ENCODE measurements around the gene HERC2. TPM values are rescaled to one million over a fixed set of nuclear protein-coding genes. Genes with fewer than 3 reads are reported as not detected.
A peak's percentile ranks its signal among the peaks of the same experiment; 100 is the strongest.

The HERC2 gene
- total and polyA plus RNA-seq, 2 of the 8 experiments (the other 6 are each of a cell fraction or from before 2014, with no cell fraction given) = 83.0 to 88.7 TPM

DNA sequence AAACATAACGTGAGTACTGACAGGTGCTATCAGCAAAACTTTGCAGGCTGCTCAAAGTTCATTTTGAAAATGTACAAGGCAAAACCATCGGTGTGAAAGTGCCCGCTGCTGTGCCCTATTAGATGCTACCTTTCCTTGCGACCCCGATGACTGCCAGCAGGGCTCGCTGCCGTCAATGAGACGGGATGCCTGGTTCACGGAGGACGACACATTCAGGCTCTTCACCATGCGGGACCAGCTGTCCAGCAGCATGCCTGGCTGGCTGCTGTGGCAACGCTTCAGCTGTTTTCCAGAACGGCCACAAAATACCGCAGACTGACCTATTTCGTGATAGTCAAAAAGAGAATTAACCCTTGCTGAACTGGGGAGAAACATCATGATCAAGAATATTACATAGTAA is 130.1 kb downstream of the HERC2 start:
- DNase-seq (ENCODE audit: low read depth in 1 of 2, low spot score in 2 of 2) = no peak
- no peak overlapping the region for H3K18ac ChIP-seq (ENCODE audit: extremely low read depth, low read length)
- H3K27ac ChIP-seq (ENCODE audit: low read depth, low read length) = no peak overlapping the region
- H3K56ac ChIP-seq (replicated peaks; ENCODE audit: insufficient read length, low read depth, low read length) = no peak overlapping the region
- H4K20me1 ChIP-seq (replicated peaks in 1 of 2; ENCODE audit: control insufficient read depth in 1 of 2, insufficient read depth in 2 of 2, low read length in 2 of 2) = peaks cover 0 to 5% of the 10 kb centered on the region in 2 experiments
- H2BK5ac ChIP-seq (ENCODE audit: low read depth, low read length) = no peak overlapping the region
- H3K14ac ChIP-seq (ENCODE audit: insufficient read length) = no peak overlapping the region
- FAIRE-seq = no peak
- no peaks in the 10 kb centered on the region for H3K27me3 ChIP-seq (replicated peaks in 1 of 4; ENCODE audit: control insufficient read depth in 3 of 4, extremely low read depth in 1 of 4, insufficient read depth in 3 of 4, low read length in 3 of 4)
- H2AFZ ChIP-seq (ENCODE audit: low read length) = no peak overlapping the region
- H3K9me3 ChIP-seq (ENCODE audit: insufficient read depth in 2 of 2, low read depth in 1 of 2, low read length in 1 of 2) = no peaks in the 10 kb centered on the region
- no peak overlapping the region for H3K23ac ChIP-seq (ENCODE audit: insufficient read length)
- no peaks in the 10 kb centered on the region for H3K4me1 ChIP-seq (replicated peaks in 1 of 4; ENCODE audit: control insufficient read depth in 3 of 4, insufficient read depth in 4 of 4, low read length in 3 of 4)
- CTCF ChIA-PET (ENCODE audit: partially characterized antibody) = interaction anchor here (1.0 kb wide), 1 partner anchor 13 kb away, joined by 3 read pairs; no protein-coding TSS in a partner anchor
- 94% methylated on average over 15 of the region's 15 CpGs; no CpG with 5 or more reads in 1 of the 2 experiments for WGBS, 2 experiments (ENCODE audit: extremely low coverage in 1 of 2, insufficient coverage in 1 of 2, insufficient read length in 1 of 2, insufficient replicate concordance in 2 of 2, low coverage in 1 of 2, low lambda C conversion rate in 2 of 2, missing lambda C conversion rate in 1 of 2)
- peaks cover 10 to 31% (median 26%) of the 10 kb centered on the region in 4 experiments for H3K36me3 ChIP-seq (ENCODE audit: control insufficient read depth in 2 of 4, insufficient read depth in 4 of 4, low read length in 3 of 4)
- no peak overlapping the region for H2BK12ac ChIP-seq (ENCODE audit: low read depth, low read length)
- POLR2A ChIA-PET (ENCODE audit: partially characterized antibody) = no interaction called here
- no peak overlapping the region for H3K4me3 ChIP-seq (ENCODE audit: extremely low read depth in 1 of 4, insufficient read depth in 2 of 4, low read depth in 3 of 4, low read length in 4 of 4)
- no peaks in the 10 kb centered on the region for H3K79me2 ChIP-seq (ENCODE audit: control insufficient read depth in 1 of 2, insufficient read depth in 2 of 2, low read length in 2 of 2)
- H4K91ac ChIP-seq (replicated peaks; ENCODE audit: insufficient read length, low read length) = no peak overlapping the region
- TF ChIP-seq RAD21 (IDR thresholded peaks at IDR 0.05 in 1 of 2, conservative IDR thresholded peaks at IDR 0.05 in 1 of 2; ENCODE audit: low read depth in 2 of 2, low read length in 2 of 2) = peak; percentile 36 to 37
- 0 out of 4 replicates have a peak, but pooled peaks of 1 of the 2 experiments have one; percentile 47 for TF ChIP-seq SIN3A (conservative IDR thresholded peaks at IDR 0.05 in 1 of 2, IDR thresholded peaks at IDR 0.05 in 1 of 2; ENCODE audit: low read depth in 1 of 2, low read length in 2 of 2)
- TF ChIP-seq SIX5 (IDR thresholded peaks at IDR 0.05; ENCODE audit: low read depth, low read length) = no peak
- TF ChIP-seq, protein P1, sequence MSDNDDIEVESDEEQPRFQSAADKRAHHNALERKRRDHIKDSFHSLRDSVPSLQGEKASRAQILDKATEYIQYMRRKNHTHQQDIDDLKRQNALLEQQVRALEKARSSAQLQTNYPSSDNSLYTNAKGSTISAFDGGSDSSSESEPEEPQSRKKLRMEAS (IDR thresholded peaks at IDR 0.05) = peak; percentile 21; the same call in 1 of the 2 replicates
- TF ChIP-seq SAP30 (IDR thresholded peaks at IDR 0.05; ENCODE audit: insufficient read depth, insufficient replicate concordance, low read length) = no peak
- no peak for TF ChIP-seq SP2 (IDR thresholded peaks at IDR 0.05; ENCODE audit: low read length)
- TF ChIP-seq, protein P2, sequence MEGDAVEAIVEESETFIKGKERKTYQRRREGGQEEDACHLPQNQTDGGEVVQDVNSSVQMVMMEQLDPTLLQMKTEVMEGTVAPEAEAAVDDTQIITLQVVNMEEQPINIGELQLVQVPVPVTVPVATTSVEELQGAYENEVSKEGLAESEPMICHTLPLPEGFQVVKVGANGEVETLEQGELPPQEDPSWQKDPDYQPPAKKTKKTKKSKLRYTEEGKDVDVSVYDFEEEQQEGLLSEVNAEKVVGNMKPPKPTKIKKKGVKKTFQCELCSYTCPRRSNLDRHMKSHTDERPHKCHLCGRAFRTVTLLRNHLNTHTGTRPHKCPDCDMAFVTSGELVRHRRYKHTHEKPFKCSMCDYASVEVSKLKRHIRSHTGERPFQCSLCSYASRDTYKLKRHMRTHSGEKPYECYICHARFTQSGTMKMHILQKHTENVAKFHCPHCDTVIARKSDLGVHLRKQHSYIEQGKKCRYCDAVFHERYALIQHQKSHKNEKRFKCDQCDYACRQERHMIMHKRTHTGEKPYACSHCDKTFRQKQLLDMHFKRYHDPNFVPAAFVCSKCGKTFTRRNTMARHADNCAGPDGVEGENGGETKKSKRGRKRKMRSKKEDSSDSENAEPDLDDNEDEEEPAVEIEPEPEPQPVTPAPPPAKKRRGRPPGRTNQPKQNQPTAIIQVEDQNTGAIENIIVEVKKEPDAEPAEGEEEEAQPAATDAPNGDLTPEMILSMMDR (IDR thresholded peaks at IDR 0.05; ENCODE audit: control extremely low read depth in 1 of 3, insufficient read depth in 1 of 3, low read depth in 1 of 3, low read length in 3 of 3) = peak; percentile 23 to 51 (median 41); a peak in 3 of 4 replicates
- no peak for TF ChIP-seq SIRT6 (IDR thresholded peaks at IDR 0.05; ENCODE audit: low read length)
- TF ChIP-seq CREB1 (IDR thresholded peaks at IDR 0.05) = no peak
- H4K5ac ChIP-seq (ENCODE audit: insufficient read length, low read depth, low read length) = no peak overlapping the region
- H4K8ac ChIP-seq (ENCODE audit: extremely low read depth, insufficient read depth, low read length) = no peak overlapping the region
- H3K4me2 ChIP-seq (ENCODE audit: insufficient read depth in 1 of 2, low read depth in 2 of 2, low read length in 2 of 2) = no peak overlapping the region
- no peak overlapping the region for H3K9ac ChIP-seq (replicated peaks in 1 of 4; ENCODE audit: extremely low read depth in 1 of 4, low read depth in 3 of 4, low read length in 3 of 4)
- H2AK5ac ChIP-seq (ENCODE audit: low read depth, low read length) = no peak overlapping the region
- H3K79me1 ChIP-seq (ENCODE audit: low read depth, low read length) = no peaks in the 10 kb centered on the region
- no peak overlapping the region for H3K4ac ChIP-seq (replicated peaks; ENCODE audit: insufficient read length, low read depth, low read length)
- H2BK120ac ChIP-seq (replicated peaks; ENCODE audit: low read depth, low read length) = no peak overlapping the region
- no peaks in the 10 kb centered on the region; the same call in 1 of the 2 replicates for H3K23me2 ChIP-seq (ENCODE audit: low read depth, low read length)
- no peak overlapping the region for H2BK20ac ChIP-seq (ENCODE audit: low read length)
- H2BK15ac ChIP-seq (ENCODE audit: low read length) = no peak overlapping the region
